Heart left ventricle (tissue), 16 donors: ENCODE data around the gene OR2A42. TPM values are rescaled to one million over a fixed set of nuclear protein-coding genes. Genes with fewer than 3 reads are reported as not detected.
"Not testable (repeated sequence)": the region's sequence is repeated elsewhere in the genome, so short reads cannot be mapped to it uniquely, and the experiment has no call there.

ENCODE experiments used
- ATAC-seq, 4 donors: fragments of 200-7000 bp; cut with Tn5 transposase; one replicate each; pipeline ENCODE4 v1.9.1; 2020 to 2022; ENCODE audit warnings: moderate library complexity in 4 of 4, mild to moderate bottlenecking in 3 of 4, moderate number of reproducible peaks in 1 of 4
- DNase-seq, 5 donors: peaks; one replicate each; pipeline ENCODE4 v3.0.0-alpha.2; 2020
- H3K27ac ChIP-seq, 12 donors: fragments of 200-600 bp; sonication (generic) in 4 of 12; one replicate each; pipeline versions ENCODE4 v1.5.0 to v1.8.0; 2016 to 2022; ENCODE audit warnings: mild to moderate bottlenecking in 2 of 12
- H3K27me3 ChIP-seq, 9 donors: fragments of 200-600 bp; sonication (generic) in 2 of 9; one replicate each; pipeline versions ENCODE4 v1.5.1 to v1.8.0; 2016 to 2022; ENCODE audit warnings: mild to moderate bottlenecking in 3 of 9
- H3K36me3 ChIP-seq, 9 donors: fragments of 200-600 bp; sonication (generic) in 2 of 9; one replicate each; pipeline versions ENCODE4 v1.5.0 to v1.8.0; 2018 to 2022; ENCODE audit warnings: mild to moderate bottlenecking in 2 of 9
- H3K4me1 ChIP-seq, 12 donors: fragments of 200-600 bp; sonication (generic) in 4 of 12; one replicate each; pipeline versions ENCODE4 v1.5.0 to v1.8.0; 2016 to 2022; ENCODE audit warnings: mild to moderate bottlenecking in 3 of 12
- H3K4me3 ChIP-seq, 12 donors: fragments of 200-600 bp; sonication (generic) in 4 of 12; one replicate each; pipeline versions ENCODE4 v1.5.0 to v1.8.0; 2017 to 2022; ENCODE audit warnings: mild to moderate bottlenecking in 9 of 12, moderate library complexity in 4 of 12
- H3K9me3 ChIP-seq, 12 donors: fragments of 200-600 bp; sonication (generic) in 4 of 12; one replicate each; pipeline versions ENCODE4 v1.5.0 to v1.8.0; 2016 to 2022; ENCODE audit warnings: mild to moderate bottlenecking in 1 of 12
- POLR2A ChIP-seq, 2 donors: fragments of 450-650 bp; IDR thresholded peaks; one replicate each; pipeline ENCODE4 v1.6.1; 2017; ENCODE audit warnings: antibody characterized with exemption in 2 of 2, mild to moderate bottlenecking in 2 of 2, moderate library complexity in 2 of 2
- WGBS, 4 donors: extraction: QIAGEN DNeasy Blood & Tissue Kit in 2 of 4; methylation state at CpG; one replicate each; pipeline versions ENCODE4 v1.1.5 to v1.1.7; 2013 to 2018; 5-methylcytosine and 5-hydroxymethylcytosine counted together
- intact Hi-C, 10 donors: fragments of 100-400 bp; cut with DNase I; formaldehyde crosslinking; loops; one replicate each; pipeline versions ENCODE4 v1.11.1 to v1.14.2; 2022
- polyA plus RNA-seq, 2 donors: library from polyadenylated mRNA; stranded (reverse); fragments of 200-250 nt; gene quantifications; one replicate each; pipeline ENCODE4 v1.2.3, GENCODE V29; 2013
- total RNA-seq, 9 donors: library from RNA; depleted of rRNA in 2 of 9; stranded (reverse); fragments of >200 nt in 2 of 9; fragmentation: NEBNext Ultra II Directional in 3 of 9; extraction: Animal tissue kit (Norgen Biotek cat#: 25700) in 3 of 9; gene quantifications; one replicate each; pipeline versions ENCODE4 v1.1.0 to v1.2.4, GENCODE V29; 2016 to 2023
- TF ChIP-seq, protein P1 (sequence below), 12 donors: fragments of 200-600 bp; sonication (generic) in 4 of 12; IDR thresholded peaks; one replicate each; pipeline versions ENCODE4 v1.5.0 to v1.8.0; 2018 to 2022; ENCODE audit warnings: antibody characterized with exemption in 12 of 12, mild to moderate bottlenecking in 5 of 12
- donor health status: ischemic (EF 13 %, LVEDD 7.1; RV severe dilation, severe dysfunction).
- donor health status: healthy with polysubstance abuse.
- donor health status: DM: no; HTN: yes; CAD: no.
- donor health status: DM: no; HTN: no; CAD: no.
- donor health status: ischemic (EF 25% LVEDD 6.9; RV normal size, moderate dysfunction).
- donor health status: ischemic (EF 25% LVEDD 5.7; RV mildly dilated, moderate dysfunction).
- donor health status: healthy.
- donor health status: DM: yes; HTN: yes; CAD: no.
- donor health status: ischemic (EF 35%, LVEDD 5.7; RV mildly dilated, moderate dysfunction).
- donor health status: nonischemic (EF 11% LVEDD 7.7; RV severe dilation, severe dysfunction).
- donor health status: DM: yes; HTN: yes; CAD: no.
- donor health status: PGD.
- donor health status: ischemic (EF 29% LVEDD 5.4; RV normal size, mild dysfunction).
- donor health status: nonischemic (EF 23%, LVEDD 6.1; RV moderate dilation, normal function).

OR2A42 gene
- total and polyA plus RNA-seq, 11 donors, result not detected

DNA sequence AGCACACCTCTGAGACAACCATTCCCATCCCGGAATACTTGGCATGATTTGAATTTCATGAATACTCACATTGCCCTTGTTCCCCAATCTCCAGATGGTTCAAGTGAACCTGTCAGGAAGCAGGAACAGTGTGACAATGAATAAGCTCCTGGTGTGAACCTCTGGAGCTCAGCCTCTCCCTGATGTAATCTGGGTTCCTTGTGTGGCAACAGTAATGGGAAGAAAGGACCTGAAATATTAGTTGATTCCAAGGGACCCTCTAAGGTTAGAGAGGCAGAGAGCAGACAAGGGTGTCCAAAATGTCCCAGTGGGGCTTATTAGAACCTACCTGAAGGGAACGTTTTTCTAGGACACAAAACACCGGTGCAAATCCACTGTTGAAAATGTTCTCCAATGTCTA, 16.7 kb upstream of the OR2A42 start:
- no peaks in the 10 kb centered on the region for H3K9me3 ChIP-seq
- no peak overlapping the region for H3K27ac ChIP-seq
- TF ChIP-seq, protein P1, sequence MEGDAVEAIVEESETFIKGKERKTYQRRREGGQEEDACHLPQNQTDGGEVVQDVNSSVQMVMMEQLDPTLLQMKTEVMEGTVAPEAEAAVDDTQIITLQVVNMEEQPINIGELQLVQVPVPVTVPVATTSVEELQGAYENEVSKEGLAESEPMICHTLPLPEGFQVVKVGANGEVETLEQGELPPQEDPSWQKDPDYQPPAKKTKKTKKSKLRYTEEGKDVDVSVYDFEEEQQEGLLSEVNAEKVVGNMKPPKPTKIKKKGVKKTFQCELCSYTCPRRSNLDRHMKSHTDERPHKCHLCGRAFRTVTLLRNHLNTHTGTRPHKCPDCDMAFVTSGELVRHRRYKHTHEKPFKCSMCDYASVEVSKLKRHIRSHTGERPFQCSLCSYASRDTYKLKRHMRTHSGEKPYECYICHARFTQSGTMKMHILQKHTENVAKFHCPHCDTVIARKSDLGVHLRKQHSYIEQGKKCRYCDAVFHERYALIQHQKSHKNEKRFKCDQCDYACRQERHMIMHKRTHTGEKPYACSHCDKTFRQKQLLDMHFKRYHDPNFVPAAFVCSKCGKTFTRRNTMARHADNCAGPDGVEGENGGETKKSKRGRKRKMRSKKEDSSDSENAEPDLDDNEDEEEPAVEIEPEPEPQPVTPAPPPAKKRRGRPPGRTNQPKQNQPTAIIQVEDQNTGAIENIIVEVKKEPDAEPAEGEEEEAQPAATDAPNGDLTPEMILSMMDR (IDR thresholded peaks at IDR 0.05), result no peak
- no peak for TF ChIP-seq POLR2A (IDR thresholded peaks at IDR 0.05)
- H3K36me3 ChIP-seq, result no peaks in the 10 kb centered on the region
- ATAC-seq (no peak), DNase-seq (no peak)
- no peaks in the 10 kb centered on the region for H3K27me3 ChIP-seq
- WGBS, 4 donors, result 75 to 81% (median 78%) methylated on average over 3 of the region's 3 CpGs
- intact Hi-C loops, result no loop called here
- H3K4me3 ChIP-seq, result no peak overlapping the region
- H3K4me1 ChIP-seq, result no peaks in the 10 kb centered on the region

DNA sequence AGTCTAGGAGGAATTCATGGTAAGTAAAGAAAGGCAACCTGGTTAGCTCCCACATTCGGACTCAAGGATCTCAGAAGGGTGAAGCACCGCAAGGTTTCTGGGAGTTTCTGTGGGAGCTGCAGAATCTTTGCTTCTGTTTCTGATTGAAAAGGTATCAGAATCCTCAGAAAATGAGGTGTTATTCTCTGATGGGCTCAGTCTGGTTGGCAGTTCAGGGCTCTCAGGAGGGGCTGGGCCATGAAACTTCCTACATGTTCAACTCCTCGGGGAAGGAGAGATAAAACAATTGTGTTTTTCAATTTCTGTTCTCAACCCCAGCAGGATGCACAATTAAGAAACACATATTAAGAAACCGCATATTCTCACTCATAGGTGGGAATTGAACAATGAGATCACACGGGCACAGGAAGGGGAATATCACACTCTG, 16.1 kb upstream of the OR2A42 start:
- WGBS, 4 donors, result 59 to 66% (median 64%) methylated on average over 5 of the region's 5 CpGs
- no peak overlapping the region for H3K27ac ChIP-seq
- H3K27me3 ChIP-seq, result no peaks in the 10 kb centered on the region
- ATAC-seq, result no peak
- H3K4me3 ChIP-seq, result no peak overlapping the region
- no peak for DNase-seq
- TF ChIP-seq, protein P1 (IDR thresholded peaks at IDR 0.05), result no peak
- TF ChIP-seq POLR2A (IDR thresholded peaks at IDR 0.05), result no peak
- intact Hi-C loops, result no loop called here
- H3K4me1 ChIP-seq, result no peaks in the 10 kb centered on the region
- H3K9me3 ChIP-seq, result no peaks in the 10 kb centered on the region
- no peaks in the 10 kb centered on the region for H3K36me3 ChIP-seq

DNA sequence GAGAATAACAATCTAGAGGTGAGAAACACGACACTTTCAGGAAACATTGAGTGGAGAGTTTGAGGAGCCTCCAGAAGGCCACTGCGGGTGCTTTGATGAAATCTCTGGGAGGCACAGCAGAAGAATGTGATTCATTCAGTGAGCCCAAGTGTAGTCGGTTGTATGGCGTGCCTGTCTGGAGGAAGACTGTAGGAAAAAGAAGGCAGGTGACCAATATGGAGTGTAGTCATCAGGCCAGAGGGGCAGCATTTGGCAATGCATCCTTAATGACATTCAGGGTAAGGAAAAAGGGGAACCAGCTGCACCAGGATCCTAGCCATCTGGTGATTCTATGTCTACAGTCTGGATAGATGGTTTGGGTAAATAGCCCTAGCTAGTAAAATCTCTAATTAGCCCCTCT, 12.9 kb upstream of the OR2A42 start:
- ATAC-seq, DNase-seq, H3K4me3 ChIP-seq, H3K27me3 ChIP-seq, H3K27ac ChIP-seq, H3K4me1 ChIP-seq, H3K36me3 ChIP-seq, intact Hi-C loops, H3K9me3 ChIP-seq: not testable (repeated sequence)
- WGBS, 4 donors, result no CpG with 5 or more reads among the region's 4 CpGs

DNA sequence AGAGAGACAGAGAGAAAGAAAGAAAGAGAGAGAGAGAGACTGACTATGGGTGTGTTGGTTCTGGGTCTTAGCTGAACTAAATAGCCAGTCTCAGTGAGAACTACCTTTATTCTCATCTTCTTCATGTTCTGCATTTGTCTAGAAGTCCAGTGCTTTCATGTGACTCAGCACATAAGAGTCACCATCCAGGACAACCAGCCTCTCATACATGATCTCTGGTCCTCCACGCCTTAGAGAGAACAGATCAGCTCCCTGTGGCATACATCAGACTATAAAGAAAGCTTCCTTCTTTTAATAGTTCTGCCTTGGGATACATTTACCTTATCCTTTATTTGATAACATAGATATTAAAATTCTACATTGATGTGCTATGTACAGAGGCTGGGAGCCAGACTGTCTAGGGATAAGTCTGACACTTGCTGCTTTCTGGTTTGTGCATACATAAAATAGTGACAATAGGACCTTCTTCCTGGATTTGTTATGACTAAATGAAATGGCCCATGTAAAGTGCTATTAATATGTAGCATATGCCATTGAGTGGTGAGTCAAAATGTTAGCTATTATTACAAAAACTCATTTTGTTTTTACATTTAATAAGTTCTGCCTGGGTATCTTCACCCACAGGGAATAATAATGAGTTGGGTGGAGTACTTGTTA, 8.4 kb upstream of the OR2A42 start:
- H3K4me1 ChIP-seq, H3K27me3 ChIP-seq, H3K36me3 ChIP-seq, H3K4me3 ChIP-seq, DNase-seq, ATAC-seq, intact Hi-C loops, H3K9me3 ChIP-seq, H3K27ac ChIP-seq: not testable (repeated sequence)
- no CpG with 5 or more reads among the region's 1 CpG for WGBS, 4 donors

DNA sequence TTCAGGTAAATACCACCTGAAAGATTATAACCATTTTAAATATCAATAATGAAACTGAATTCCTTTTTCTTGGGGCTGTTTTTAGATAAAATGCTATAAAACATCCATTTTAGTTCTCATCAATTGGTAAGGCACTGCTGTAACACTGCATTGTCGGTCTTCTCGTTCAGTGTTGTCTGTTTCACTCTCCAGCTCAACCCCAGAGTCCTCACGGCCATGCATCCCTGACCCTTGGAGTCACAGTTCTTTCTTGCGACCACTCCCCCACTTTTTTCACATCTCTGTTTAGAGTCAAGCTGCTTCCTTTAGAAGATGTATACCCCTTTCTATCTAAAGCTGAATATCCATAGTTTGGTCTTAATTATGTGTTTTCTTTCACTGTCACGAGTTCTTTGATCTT, 7.6 kb upstream of the OR2A42 start:
- H3K9me3 ChIP-seq, ATAC-seq, H3K27me3 ChIP-seq, intact Hi-C loops, H3K4me3 ChIP-seq, H3K4me1 ChIP-seq, H3K36me3 ChIP-seq, DNase-seq, H3K27ac ChIP-seq: not testable (repeated sequence)
- 100% methylated on average over 1 of the region's 5 CpGs; no CpG with 5 or more reads in 3 of the 4 donors for WGBS, 4 donors

DNA sequence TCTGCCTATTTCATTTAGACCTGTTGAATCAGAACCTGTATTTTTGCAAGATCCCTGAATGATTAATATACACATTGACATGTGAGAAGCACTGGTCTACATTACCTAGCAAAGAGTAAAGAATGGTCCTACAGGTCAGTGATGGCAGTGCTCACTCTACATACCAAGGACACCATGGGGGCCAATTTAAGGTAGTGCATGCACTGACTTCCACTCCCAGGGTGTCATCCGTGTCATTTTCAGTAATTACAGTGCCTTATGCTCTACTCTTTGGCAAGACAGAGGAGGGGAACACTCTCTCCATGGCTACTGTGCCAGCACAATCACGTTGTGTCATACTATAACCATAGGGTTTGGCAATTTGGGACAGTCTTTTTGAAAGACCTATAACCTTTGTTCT, 6.0 kb upstream of the OR2A42 start:
- H3K27ac ChIP-seq, H3K36me3 ChIP-seq, intact Hi-C loops, ATAC-seq, H3K9me3 ChIP-seq, H3K27me3 ChIP-seq, H3K4me3 ChIP-seq, H3K4me1 ChIP-seq, DNase-seq: not testable (repeated sequence)
- WGBS, 4 donors, result no CpG with 5 or more reads among the region's 2 CpGs

DNA sequence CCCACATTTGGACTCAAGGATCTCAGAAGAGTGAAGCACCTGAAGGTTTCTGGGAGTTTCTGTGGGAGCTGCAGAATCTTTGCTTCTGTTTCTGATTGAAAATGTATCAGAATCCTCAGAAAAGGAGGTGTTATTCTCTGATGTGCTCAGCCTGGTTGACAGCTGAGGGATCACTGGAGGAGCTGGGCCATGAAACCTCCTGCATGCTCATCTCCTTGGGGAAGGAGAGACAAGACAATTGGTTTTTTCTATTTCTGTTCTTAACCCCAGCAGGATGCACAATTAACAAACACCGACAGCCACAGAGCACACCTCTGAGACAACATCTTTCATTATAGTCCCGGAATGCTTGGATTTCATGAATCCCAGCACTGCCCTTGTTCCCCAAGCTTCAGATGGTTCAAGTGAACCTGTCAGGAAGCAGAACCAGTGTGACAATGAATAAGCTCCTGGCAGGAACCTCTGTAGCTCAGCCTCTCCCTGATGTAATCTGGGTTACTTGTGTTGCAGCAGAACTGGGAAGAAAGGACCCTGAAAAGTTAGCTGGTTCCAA, 799 bp downstream of the OR2A42 start:
- ATAC-seq, result not testable (repeated sequence)

DNA sequence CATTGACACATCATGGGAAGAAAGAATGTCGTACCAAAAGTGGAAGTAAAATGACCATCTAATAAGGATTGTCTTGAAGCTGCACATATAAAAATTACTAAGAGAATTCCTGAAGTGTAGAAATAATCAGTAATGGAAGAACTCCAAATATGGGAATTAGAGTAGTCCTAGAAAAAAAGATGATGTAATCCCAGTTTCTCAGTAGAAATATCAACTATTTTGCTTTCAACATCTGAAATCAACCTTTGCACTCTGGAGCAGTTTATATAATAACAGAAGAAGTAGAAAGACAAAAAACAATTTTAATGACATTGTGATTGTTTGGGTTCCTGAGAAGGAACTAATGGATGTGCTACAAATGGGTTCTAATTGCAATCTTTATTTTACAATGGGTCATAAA, 6.4 kb downstream of the OR2A42 start:
- intact Hi-C loops, H3K4me1 ChIP-seq, H3K4me3 ChIP-seq, H3K27ac ChIP-seq, DNase-seq, H3K27me3 ChIP-seq, ATAC-seq, H3K9me3 ChIP-seq, H3K36me3 ChIP-seq: not testable (repeated sequence)
- WGBS, 4 donors, result 80 to 89% (median 88%) methylated on average over 1 of the region's 1 CpG

More for the DNA sequence above, 799 bp downstream of the OR2A42 start:
- 80 to 89% (median 85%) methylated on average over 2 of the region's 2 CpGs for WGBS, 4 donors
- H3K36me3 ChIP-seq, H3K9me3 ChIP-seq, intact Hi-C loops, H3K4me3 ChIP-seq, H3K27me3 ChIP-seq, H3K4me1 ChIP-seq, DNase-seq, H3K27ac ChIP-seq: not testable (repeated sequence)

DNA sequence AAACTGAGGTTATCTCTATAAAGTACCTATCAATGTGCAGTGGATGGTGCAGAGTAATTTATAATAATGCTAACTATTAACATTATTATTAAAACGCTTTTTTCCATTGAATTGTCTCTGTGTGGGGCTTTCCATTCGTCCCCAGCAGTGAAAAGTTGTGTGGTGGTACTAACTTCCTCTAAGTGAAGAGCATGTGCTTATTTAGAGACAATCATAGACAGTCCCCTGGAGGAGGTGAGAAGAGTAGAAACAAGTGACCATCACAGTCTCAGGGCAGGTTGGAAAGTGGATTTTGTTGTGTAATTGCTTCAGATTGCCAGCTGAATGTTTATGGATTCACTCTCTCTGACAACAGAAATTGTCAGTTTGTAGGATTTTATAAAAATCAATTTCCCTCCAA, 8.4 kb downstream of the OR2A42 start:
- no CpG with 5 or more reads among the region's 2 CpGs for WGBS, 4 donors
- DNase-seq, H3K27ac ChIP-seq, ATAC-seq, H3K4me1 ChIP-seq, intact Hi-C loops, H3K36me3 ChIP-seq, H3K9me3 ChIP-seq, H3K27me3 ChIP-seq, H3K4me3 ChIP-seq: not testable (repeated sequence)
